Adrenal gland (tissue), 5 donors: ENCODE results near the gene BAHCC1.

Experiments used
- POLR2A ChIP-seq, 2 donors: fragments of 450-650 bp; IDR thresholded peaks; one replicate each; pipeline ENCODE4 v1.6.1; 2017; ENCODE audit warnings: antibody characterized with exemption in 2 of 2, mild to moderate bottlenecking in 2 of 2, moderate library complexity in 1 of 2
- TF ChIP-seq, protein P1 (sequence below), 6 experiments: fragments of 450-650 bp in 4 of 6; fragments of 200-600 bp in 2 of 6; sonication (generic) in 1 of 6; IDR thresholded peaks; 1 replicate in 5 of 6; 2 replicates in 1 of 6; pipeline versions ENCODE4 v1.5.1 to v1.8.0; 2016 to 2021; ENCODE audit warnings: antibody characterized with exemption in 6 of 6, mild to moderate bottlenecking in 2 of 6, moderate library complexity in 1 of 6
- donor health status: DM: no; HTN: no; CAD: no.

DNA sequence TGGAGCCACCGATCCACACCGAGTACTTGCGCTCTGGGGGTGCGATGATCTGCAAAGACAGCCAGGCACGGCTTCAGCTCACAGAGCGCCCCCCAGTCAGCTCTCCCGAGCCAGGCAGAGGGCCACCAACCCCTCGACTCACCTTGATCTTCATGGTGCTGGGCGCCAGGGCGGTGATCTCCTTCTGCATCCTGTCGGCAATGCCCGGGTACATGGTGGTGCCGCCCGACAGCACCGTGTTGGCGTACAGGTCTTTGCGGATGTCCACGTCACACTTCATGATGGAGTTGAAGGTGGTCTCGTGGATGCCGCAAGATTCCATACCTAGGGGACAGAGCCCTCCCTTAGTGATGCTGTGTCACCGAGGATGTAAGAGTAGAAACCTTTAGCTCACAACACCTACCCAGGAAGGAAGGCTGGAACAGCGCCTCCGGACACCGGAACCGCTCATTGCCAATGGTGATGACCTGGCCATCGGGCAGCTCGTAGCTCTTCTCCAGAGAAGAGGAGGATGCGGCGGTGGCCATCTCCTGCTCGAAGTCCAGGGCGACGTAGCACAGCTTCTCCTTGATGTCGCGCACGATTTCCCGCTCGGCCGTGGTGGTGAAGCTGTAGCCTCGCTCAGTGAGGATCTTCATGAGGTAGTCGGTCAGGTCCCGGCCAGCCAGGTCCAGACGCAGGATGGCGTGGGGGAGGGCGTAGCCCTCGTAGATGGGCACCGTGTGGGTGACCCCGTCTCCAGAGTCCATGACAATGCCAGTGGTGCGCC, 115.7 kb downstream of the BAHCC1 start:
- TF ChIP-seq, protein P1, sequence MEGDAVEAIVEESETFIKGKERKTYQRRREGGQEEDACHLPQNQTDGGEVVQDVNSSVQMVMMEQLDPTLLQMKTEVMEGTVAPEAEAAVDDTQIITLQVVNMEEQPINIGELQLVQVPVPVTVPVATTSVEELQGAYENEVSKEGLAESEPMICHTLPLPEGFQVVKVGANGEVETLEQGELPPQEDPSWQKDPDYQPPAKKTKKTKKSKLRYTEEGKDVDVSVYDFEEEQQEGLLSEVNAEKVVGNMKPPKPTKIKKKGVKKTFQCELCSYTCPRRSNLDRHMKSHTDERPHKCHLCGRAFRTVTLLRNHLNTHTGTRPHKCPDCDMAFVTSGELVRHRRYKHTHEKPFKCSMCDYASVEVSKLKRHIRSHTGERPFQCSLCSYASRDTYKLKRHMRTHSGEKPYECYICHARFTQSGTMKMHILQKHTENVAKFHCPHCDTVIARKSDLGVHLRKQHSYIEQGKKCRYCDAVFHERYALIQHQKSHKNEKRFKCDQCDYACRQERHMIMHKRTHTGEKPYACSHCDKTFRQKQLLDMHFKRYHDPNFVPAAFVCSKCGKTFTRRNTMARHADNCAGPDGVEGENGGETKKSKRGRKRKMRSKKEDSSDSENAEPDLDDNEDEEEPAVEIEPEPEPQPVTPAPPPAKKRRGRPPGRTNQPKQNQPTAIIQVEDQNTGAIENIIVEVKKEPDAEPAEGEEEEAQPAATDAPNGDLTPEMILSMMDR (IDR thresholded peaks at IDR 0.05) = no peak
- no peak for TF ChIP-seq POLR2A (IDR thresholded peaks at IDR 0.05)
